Measurements from ENCODE around the gene FGF21. TPM values are rescaled to one million over a fixed set of nuclear protein-coding genes. Genes with fewer than 3 reads are reported as not detected.
A peak's percentile ranks its signal among the peaks of the same experiment; 100 is the strongest.

The FGF21 gene
- total RNA-seq, 1 donor from 2014 or later = not detected

DNA sequence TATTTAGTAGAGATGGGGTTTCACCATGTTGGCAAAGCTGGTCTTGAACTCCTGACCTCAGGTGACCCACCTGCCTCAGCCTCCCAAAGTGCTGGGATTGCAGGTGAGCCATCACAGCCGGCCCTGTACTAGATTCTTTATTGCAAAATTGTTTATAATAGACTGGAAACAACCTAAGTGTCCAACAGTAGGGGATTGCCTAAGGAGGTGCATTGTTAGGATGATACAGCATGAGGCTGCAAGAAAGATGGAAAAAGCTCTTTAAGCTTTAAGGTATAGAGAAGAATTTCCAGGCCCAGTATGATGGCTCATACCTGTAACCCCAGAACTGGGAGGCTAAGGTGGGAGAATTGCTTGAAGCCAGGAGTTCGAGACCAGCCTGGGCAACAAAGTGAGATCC, 47.3 kb downstream of the FGF21 start:
- Mint-ChIP-seq H3K4me3 (no peak overlapping the region), H3K4me1 (ENCODE audit: unreplicated experiment) (peaks cover 13% of the 10 kb centered on the region), H3K27me3 (no peaks in the 10 kb centered on the region), H3K36me3 (peaks cover 4% of the 10 kb centered on the region), H3K9me3 (no peaks in the 10 kb centered on the region), H3K27ac (no peak overlapping the region)
- no peak for DNase-seq (ENCODE audit: extremely low spot score, unreplicated experiment)
- TF ChIP-seq CTCF (conservative IDR thresholded peaks at IDR 0.05) = no peak

DNA sequence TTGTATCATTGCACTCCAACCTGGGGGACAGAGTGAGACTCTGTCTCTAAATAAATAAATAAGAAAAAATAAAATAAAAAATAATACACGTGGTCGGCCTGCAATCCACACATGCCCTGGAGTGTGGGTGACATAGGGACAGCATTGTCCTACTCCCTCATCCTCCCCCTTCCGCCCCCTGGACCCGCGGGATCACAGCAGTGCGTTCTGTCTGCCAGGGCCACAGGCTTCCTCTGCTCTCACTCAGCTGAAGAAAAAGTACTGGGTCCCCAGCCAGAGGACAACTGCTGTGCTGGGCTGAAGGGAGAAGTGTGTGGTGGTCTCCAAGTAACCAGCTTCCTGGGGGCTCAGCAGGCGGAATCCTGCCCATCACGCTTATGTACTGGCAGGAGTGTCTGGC, 49.2 kb downstream of the FGF21 start:
- Mint-ChIP-seq H3K27ac (peak overlapping the region; percentile 61), H3K4me1 (ENCODE audit: unreplicated experiment) (peaks cover 21% of the 10 kb centered on the region), H3K4me3 (no peak overlapping the region), H3K9me3 (no peaks in the 10 kb centered on the region), H3K36me3 (peaks cover 4% of the 10 kb centered on the region), H3K27me3 (no peaks in the 10 kb centered on the region)
- DNase-seq (ENCODE audit: extremely low spot score, unreplicated experiment) = no peak
- no peak for TF ChIP-seq CTCF (conservative IDR thresholded peaks at IDR 0.05)

DNA sequence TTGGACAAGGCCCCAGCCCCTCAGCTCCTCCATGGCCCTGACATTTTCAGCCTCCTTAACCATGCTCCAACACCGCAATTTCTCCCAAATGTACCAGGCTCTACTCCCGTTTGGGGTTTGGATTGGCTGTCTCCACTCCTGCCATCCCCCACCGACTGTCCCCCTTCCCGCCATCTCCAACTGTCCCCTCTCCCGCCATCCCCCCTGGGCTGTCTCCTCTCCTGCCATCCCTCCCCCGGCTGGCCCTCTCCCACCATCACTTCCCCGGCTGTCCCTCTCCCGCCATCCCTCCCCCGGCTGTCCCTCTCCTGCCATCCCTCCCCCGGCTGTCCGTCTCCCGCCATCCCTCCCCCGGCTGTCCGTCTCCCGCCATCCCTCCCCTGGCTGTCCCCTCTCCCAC, 50.1 kb downstream of the FGF21 start:
- Mint-ChIP-seq H3K27ac (no peak overlapping the region), H3K36me3 (peaks cover 4% of the 10 kb centered on the region), H3K4me1 (ENCODE audit: unreplicated experiment) (peaks cover 30% of the 10 kb centered on the region), H3K9me3 (no peaks in the 10 kb centered on the region), H3K4me3 (no peak overlapping the region), H3K27me3 (no peaks in the 10 kb centered on the region)
- no peak for TF ChIP-seq CTCF (conservative IDR thresholded peaks at IDR 0.05)
- DNase-seq (ENCODE audit: extremely low spot score, unreplicated experiment) = no peak

GRCh38 chr19:48806518-48806817, 51.1 kb downstream of the FGF21 start:
- no peak for TF ChIP-seq CTCF (conservative IDR thresholded peaks at IDR 0.05)
- H3K36me3 Mint-ChIP-seq = peaks cover 4% of the 10 kb centered on the region
- H3K27ac Mint-ChIP-seq = peak overlapping the region; percentile 85
- H3K9me3 Mint-ChIP-seq = no peaks in the 10 kb centered on the region
- peak overlapping the region; percentile 80 for H3K4me3 Mint-ChIP-seq
- no peaks in the 10 kb centered on the region for H3K27me3 Mint-ChIP-seq
- DNase-seq (ENCODE audit: extremely low spot score, unreplicated experiment) = no peak
- peaks cover 30% of the 10 kb centered on the region for H3K4me1 Mint-ChIP-seq (ENCODE audit: unreplicated experiment)

- DNase-seq (ENCODE audit: extremely low spot score, unreplicated experiment) = no peak
- Mint-ChIP-seq H3K9me3 (no peaks in the 10 kb centered on the region), H3K4me3 (peak overlapping the region; percentile 80), H3K27me3 (no peaks in the 10 kb centered on the region), H3K4me1 (ENCODE audit: unreplicated experiment) (peaks cover 30% of the 10 kb centered on the region), H3K36me3 (peaks cover 4% of the 10 kb centered on the region), H3K27ac (peak overlapping the region; percentile 85)
- no peak for TF ChIP-seq CTCF (conservative IDR thresholded peaks at IDR 0.05)
Observed at GRCh38 chr19:48806818-48807589, 51.7 kb downstream of the FGF21 start.
